ENCODE measurements around the gene SFMBT1. TPM values are rescaled to one million over a fixed set of nuclear protein-coding genes. Genes with fewer than 3 reads are reported as not detected.

SFMBT1 gene, protein sequence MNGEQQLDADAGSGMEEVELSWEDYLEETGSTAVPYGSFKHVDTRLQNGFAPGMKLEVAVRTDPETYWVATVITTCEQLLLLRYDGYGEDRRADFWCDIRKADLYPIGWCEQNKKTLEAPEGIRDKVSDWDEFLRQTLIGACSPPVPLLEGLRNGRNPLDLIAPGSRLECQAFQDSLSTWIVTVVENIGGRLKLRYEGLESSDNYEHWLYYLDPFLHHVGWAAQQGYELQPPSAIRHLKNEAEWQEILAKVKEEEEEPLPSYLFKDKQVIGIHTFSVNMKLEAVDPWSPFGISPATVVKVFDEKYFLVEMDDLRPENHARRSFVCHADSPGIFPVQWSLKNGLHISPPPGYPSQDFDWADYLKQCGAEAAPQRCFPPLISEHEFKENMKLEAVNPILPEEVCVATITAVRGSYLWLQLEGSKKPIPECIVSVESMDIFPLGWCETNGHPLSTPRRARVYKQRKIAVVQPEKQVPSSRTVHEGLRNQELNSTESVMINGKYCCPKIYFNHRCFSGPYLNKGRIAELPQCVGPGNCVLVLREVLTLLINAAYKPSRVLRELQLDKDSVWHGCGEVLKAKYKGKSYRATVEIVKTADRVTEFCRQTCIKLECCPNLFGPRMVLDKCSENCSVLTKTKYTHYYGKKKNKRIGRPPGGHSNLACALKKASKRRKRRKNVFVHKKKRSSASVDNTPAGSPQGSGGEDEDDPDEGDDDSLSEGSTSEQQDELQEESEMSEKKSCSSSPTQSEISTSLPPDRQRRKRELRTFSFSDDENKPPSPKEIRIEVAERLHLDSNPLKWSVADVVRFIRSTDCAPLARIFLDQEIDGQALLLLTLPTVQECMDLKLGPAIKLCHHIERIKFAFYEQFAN
- total RNA-seq (2014; rRNA removed; shearing (Covaris generic)), result 15.8 and 25.0 TPM in 2 replicates

DNA sequence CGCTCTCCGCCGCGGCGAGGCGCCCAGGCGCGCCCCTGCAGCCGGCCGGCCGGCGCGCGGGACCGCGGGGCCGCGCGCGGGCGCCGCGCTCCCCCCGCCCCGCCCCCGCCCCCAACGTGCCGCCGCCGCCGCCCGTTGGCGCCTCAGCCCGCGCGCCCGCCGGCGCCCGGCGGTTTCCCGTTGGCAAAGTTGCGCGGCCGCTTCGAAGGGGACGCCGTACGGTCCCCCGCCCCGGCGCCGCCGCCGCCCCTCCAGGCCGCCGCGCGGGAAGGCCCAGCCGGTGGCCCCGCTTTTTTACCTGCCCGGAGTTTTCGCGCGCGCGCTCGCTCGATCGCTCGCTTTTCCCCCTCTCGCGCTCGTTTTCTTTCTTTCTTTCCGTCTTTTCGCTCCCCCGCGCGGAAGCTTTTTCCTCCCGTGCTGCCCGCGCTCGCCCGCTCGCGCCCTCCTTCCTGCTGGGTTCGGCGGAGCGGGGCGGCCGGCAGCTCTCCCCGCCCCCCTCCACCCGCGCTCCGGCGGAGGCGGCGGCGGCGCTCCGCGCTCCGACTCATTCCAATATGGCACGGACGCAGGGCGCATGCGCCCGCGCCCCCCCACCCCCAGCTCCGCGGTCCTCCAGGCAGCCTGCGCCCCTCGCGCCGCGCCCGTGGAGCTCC, at the start of gene SFMBT1:
Gene SFMBT1, minus strand, starts transcription at position 556 of the 653 bp plus-strand sequence. CDS start 76,945 bp downstream, outside the sequence.
- peak; percentile 22 for DNase-seq (ENCODE audit: low spot score)

DNA sequence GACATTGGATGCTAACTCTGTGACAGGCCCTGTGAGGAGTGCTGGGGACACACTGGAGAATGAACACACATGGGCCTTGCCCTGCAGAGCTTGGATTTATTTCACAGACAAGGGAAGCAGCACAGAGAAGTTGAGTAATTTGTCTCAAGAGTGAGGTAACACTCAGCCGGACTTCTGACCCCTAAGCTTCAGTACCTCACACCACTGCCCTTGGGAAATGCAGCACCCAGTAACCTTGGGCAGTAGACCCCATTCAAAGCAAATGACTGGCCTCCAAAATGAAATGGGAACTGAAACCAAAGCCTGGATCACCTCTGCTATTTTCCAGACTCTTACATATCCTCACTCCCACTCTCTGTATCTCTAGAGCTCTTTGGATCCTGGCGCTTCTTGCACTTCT, 47.1 kb upstream of the SFMBT1 start:
- no peak for DNase-seq (ENCODE audit: low spot score)

DNA sequence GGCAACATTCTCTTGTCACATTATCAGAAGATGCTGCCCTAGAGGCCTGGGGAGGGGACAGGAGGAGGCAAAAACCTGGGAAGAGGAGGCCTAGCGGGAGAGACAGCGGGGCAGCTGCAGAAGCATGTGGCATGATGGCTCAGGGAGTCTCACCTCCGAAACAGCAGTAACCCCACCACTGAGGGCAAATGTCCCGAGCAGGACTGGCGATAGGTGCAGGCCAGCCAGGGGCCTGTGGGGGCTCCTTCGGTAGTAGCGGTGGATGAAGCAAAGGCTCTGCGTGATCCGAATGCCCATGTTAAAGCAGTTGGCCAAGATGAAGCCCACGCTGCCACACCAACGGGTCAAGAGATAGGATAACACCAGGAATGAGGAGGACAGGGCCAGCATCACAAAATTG, 46.3 kb upstream of the SFMBT1 start:
- no peak for DNase-seq (ENCODE audit: low spot score)

DNA sequence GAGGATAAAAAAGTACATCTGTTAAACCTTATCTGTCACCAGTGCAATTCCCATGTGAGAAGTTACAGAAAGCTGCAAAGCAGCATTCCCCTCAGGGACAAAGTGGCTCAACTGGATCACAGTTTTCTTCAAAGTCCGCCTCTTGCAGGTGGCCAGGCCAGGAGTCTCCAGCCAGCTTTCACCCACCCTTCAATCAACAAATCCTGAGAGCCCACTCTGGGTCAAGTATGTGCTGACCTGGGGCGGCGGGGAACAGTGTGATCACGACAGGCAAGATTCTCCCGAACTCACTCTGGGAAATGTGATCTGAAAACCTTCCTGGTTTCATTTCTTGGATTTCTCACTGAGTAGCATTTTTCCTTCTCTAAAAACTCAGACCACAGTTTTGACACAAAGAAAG, 45.1 kb upstream of the SFMBT1 start:
- DNase-seq (ENCODE audit: low spot score), result no peak

DNA sequence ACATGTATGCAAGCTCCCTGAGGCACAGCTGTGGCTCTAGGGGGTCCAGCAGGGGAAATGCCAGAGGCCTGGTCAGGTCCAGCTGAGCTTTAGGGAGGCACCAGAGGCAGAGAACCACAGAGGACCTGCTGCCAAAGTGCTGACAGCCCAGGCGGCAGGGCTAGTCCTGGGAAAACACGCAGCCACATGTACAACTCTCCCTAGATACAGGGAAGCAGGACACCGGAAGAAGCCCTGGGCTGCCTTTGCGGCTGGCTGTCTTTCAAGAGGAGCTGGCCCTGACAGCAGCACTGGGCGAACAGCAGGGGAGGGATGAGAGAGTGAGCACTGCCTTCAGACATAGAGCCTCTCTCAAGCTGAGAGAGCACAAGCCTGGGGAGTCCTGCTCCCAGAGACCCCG, 43.6 kb upstream of the SFMBT1 start:
- DNase-seq (ENCODE audit: low spot score), result no peak

DNA sequence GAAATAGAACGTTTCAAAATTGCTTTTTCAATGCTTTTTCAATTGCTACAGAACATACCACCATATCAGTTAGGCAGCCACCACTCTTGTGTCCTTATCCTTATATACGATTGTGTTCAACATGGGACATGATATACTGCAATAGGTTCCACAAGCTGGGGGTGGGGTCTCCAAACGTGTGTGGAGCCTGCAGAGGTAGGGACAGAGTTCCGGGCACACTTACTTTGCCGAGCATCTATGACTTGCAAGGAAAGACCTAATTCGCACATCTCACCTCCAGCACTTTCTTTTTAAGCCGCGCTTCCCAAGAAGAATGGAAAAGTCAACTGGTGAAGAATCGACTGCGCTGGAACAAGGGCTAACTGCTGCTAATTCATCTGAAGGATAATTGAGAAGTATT, 39.6 kb upstream of the SFMBT1 start:
- DNase-seq (ENCODE audit: low spot score), result no peak

DNA sequence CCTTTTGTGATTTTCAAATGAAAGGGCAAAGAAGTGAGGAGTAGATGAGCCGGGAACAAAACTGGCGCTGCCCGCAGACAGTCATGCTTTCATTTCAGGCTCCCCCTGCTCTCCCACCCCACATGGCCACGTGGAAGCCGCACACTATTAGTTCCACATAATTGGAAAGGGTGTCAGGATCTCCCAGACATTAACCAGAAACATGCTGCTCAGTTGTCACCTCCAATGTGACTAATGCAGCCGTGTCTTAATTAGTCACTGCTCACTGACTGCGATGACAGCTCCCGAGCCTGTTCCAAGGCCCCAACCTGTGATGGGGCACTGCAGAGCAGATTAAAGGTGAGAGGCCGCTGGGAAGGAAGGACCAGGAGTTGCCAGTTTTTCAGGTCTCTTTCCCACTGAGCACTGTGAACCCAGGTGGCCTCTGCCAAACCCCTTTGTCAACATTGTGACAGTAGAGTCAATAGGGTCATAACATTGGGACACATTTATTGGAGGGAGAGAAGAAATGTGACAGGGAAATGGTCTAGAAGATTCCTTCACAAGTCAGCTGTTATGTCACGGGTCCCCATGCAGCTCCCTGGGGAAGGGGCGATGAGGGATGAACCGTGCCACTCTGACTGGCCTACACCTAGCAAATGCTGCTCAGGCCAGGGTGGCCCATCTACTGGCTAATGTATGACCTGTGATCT, 38.6 kb upstream of the SFMBT1 start:
- peak; percentile 27 for DNase-seq (ENCODE audit: low spot score)

DNA sequence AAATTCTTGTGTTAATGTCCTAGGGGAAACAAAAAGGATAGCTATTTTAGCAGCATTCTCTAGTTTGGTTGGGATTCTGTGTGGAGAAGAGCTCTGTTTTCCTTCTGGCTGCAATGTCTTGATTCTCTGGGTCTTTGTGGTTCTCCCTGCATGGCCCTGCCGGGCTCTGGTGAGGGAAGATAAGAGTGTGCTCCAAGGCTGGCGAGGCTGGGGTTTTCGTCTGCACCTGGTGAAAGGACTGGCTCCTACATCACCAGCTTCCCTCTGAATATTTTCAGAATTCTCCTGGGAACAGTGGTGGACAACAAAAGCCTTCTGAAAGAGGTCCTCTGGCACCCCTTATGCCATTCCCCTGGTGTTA, 38.1 kb upstream of the SFMBT1 start:
- no peak for DNase-seq (ENCODE audit: low spot score)

DNA sequence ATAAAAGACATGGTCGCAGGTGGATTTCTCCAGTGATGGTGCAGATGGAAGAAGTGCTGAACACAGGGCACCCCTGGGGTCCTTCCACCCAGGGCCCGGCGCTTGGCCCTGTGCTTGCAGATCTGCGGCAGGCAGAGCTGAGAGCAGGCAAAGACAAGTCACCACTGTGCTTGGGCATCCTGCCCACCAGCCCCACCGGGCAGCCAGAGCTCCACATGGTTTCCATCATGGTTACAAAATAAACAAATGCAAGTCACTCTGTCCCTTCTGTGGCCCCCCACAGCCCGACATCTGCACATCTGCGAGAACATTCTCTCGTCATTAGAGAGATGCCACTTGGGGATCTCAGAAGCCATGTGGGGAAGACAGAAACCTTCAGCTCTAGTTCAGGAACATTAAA, 37.6 kb upstream of the SFMBT1 start:
- DNase-seq (ENCODE audit: low spot score), result peak; percentile 24

DNA sequence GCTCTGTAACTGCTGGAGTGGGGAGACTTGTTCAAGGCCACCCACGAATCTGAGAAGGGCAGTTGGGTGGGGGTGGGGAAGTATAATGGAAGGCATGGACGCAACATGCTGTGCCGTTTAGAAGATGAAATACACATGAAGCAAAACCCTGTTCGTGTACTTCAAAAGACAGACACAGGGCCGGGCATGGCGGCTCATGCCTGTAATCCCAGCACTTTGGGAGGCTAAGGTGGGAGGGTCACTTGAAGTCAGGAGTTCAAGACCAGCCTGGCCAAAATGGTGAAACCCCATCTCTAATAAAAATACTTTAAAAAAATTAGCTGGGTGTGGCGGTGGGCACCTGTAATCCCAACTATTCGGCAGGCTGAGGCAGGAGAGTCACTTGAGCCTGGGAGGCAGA, 36.9 kb upstream of the SFMBT1 start:
- DNase-seq (ENCODE audit: low spot score), result no peak

DNA sequence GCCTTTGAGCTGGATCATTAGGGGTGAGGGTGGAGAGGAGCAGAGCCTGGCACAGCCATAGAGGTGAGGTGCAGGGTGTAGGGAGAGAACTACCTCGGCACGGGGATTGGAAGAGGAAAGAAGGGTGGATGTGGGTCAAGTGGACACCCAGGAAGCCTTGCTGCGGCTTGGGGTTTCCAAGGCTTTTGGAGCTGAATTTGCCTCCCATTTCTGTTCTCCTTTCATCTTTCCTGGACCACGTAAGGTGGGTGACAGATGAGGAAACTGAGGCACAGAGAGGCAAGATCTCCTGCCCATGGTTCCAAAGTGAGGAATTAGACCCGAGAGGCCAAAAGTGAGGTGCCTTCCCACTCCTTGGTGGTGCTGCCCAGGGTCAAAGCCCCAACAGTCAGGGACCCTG, 35.4 kb upstream of the SFMBT1 start:
- no peak for DNase-seq (ENCODE audit: low spot score)

DNA sequence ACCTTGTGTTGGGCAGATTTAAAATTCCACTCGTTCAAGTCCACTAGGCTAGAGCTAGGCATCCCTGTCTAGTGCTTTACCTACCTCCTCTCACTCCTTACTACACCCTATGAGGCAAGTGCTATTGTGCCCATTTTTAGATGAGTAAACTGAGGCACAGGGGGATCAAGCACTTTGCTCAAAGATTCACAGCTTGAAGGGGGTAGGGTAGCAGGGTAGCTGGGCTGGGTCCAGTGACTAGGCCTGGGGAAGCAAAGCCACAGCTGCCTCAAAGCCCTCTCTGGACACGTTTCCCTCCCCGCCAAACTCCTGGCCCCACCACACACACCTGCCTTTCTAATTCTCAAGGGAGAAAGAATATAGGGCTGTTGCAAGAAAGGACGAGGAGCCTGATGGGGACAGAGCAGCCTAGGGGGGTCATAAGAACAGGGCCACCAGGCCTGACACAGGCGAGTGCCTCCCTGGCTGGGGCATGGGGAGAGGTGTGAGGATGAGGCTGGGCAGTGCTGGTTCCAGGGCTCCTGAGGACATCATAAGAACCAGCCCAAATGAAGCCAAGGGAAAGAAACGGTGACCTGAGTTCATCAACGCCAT, 34.8 kb upstream of the SFMBT1 start:
- no peak for DNase-seq (ENCODE audit: low spot score)

DNA sequence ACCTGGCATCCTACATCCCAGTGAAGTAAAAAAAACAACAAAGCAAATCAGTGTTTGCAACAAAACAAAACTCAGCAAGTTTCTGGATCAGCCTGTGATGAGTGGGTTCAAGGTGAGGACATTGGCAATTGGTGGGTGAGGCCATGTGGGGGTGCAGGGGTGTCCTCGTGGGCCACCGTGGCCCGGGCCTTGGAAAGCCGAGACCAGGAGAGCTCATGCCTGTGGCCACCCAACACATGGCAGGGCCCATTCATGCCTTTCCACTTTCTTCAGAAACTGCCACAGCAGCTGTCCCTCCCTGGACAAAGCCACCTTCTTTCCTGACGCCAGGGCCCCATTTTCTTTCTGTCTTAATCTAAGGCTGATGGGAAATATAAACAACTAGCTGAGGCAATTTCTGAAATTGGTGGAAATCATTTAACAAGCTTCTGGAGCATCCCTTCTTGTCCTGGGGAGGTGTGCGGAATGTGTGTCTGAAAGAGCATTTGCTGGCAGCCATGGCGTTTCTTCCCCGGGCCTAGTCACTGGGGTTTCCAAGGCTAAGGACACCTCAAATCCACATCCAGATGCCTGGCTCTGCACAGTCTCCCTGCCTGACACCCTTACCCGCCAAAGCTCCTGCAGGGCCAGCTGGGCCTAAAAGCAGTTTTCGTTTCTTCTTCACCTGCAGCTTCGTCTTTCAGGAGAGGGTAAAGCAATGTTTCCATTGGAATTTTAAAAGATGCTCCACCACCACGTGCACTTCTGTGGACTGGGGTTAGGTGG, 34.1 kb upstream of the SFMBT1 start:
- no peak for DNase-seq (ENCODE audit: low spot score)

DNA sequence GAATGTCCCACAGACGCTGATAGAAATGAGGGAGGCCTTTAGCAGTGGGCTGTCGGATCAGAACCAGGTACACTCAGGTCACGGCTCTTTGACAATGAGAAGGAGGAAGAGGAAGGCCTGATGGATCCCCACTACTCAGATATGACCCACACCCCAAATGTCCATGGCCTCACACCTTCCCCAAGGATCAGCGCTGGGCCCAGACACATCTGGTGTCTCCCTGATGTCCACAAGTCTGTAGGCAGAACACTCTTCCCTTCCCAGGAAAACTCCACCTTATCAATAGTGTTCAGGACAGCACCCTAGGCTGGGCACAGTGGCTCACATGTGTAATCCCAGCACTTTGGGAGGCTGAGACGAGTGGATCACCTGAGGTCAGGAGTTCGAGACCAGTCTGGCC, 33.3 kb upstream of the SFMBT1 start:
- DNase-seq (ENCODE audit: low spot score), result no peak

DNA sequence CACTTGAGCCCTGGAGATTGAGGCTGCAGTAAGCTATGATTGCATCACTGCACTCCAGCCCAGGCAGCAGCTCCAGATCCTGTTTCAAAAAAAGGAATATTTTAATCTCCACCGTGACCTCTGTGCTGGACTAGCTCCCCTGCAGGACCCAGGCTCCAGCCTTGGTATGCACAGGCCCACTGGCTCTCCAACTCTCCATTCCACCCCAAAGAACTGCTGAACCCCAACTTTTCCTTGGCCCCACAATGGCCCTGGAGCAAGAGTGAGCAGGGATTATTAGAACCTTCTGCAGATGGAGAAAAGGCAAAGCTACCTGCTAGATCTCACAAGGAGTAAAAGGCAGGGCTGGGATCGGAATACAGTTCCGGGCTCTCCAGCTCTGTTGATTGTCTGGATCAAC, 32.8 kb upstream of the SFMBT1 start:
- no peak for DNase-seq (ENCODE audit: low spot score)

DNA sequence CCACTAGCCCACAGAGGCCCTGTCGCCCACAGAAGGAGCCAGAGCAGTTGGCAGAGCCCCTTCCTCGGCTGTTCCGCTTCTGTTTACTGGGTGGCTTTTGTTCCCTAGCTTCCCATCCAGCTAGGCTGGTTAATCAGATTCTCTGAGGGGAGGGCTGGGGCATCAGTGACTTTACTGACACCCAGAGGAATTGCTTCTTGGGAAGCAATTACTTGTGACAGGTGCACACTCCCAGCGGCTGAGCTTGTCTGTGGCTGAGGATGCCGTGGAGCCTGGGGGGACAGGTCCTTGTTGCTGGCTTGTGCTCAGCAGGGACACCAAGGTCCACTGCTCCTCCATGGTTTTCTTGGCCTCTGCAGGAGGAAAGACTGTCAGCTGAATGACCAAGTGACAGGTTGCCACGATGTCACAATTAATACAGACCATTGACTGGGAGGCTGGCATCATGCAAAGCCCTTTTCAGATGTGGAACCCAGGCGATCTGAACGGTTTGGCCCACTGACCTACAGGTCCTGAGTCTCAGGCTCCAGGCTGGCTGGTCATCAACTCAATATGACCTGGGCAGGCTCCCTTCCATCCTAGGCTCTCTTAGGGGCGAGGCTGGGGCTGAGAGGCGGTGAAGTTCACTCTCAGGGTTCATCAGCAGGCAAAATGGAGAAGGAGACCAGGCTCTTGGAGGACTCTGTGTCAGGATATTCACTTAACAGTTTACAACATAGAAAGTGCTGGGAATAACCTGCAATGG, 31.8 kb upstream of the SFMBT1 start:
- no peak for DNase-seq (ENCODE audit: low spot score)

DNA sequence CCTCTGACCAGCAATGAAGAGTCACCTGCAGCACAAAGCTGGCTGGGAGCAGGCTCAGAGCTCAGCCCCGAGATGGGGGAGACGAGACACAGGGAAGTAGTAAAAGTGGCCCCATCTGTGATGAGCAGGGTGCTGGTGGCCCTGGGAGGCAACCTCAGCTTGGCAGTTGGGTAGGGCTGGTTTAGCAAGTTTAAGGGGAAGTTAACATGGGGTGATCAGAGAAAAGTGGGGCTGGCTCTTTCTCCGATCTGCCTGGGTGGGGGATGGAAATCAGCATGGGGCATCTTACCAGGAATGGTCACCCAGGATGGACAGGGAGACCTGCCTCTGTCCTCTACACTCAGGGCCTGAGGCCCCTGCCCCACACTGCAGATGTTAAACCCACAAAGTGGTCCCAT, 29.9 kb upstream of the SFMBT1 start:
- DNase-seq (ENCODE audit: low spot score), result no peak

DNA sequence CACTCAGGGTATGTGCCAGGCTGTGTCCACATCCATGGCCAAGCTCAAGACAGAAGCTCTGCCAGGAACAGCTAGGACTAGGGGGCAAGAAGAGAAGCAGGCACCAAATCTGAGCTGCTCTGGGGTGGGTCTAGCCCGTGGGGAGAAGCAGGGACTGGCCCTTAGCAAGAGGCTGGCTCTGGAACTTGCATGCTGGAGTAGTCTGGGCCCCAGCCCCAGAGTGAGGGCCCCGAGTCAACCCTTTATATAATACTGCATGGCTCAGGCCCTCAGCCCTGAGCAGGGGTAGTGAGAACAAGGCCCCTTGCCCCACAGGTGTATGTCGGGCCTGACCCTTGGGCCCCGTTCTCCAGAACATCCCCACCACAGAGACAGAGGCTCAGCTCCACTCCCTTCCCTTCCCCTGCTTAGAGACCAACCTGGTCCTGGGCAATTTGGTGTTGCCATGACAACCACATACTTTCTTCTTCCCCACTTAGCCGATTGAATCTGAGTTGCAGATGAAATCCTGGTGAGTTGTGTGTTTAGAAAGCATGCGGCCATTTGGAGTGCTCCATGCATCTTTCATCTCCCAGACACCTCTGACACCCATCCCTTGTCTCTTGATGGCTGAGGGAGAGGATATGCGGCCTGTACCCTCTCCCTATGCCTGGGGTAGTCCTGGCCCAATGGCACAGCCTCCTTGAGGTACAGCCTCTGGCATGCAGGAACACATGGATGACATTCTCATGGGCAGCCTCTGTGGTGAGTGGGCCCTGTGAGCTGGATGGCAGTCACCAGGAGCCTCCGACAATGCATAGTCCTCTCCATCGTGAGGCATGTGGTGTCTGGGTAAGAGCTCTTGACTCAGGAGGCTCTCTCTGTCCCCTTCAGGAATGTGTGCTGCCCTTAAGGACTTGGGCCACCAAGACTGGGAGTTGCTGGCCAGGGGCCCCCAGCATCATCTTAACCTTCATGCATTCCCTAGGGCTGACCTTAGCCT, 29.2 kb upstream of the SFMBT1 start:
- DNase-seq (ENCODE audit: low spot score), result no peak

DNA sequence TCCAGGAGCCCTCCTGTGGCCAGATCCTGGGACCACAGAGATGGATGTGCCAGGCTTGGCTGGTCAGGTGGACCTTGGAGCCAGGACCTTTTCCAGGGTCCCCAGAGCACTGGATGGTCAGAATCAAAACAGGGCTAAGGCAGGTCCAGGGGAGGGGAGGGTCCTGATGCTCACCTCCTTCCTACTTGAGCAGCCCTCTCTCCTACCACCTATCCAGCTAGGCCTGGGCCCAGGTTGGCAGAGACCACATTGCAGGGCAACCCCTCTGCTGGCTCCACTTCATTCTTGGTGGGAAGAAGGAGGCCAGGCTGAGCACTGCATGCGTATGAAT, 28.5 kb upstream of the SFMBT1 start:
- no peak for DNase-seq (ENCODE audit: low spot score)

Measured in A172 (cell line).